ENCODE results near the gene CDH4. TPM values are rescaled to one million over a fixed set of nuclear protein-coding genes. Genes with fewer than 3 reads are reported as not detected.

Gene CDH4
- total and polyA plus RNA-seq, 2 of the 13 experiments (the other 11 are each of a cell fraction or from before 2014, with no cell fraction given): not detected

GRCh38 chr20:61951695-61952533 is 699.9 kb downstream of the CDH4 start (continued):
- TF ChIP-seq ZBTB37 (CRISPR knock-in tag; IDR thresholded peaks at IDR 0.05) (no peak), ZNF749 (CRISPR knock-in tag; IDR thresholded peaks at IDR 0.05; ENCODE audit: borderline replicate concordance) (peak; percentile 99)

DNA sequence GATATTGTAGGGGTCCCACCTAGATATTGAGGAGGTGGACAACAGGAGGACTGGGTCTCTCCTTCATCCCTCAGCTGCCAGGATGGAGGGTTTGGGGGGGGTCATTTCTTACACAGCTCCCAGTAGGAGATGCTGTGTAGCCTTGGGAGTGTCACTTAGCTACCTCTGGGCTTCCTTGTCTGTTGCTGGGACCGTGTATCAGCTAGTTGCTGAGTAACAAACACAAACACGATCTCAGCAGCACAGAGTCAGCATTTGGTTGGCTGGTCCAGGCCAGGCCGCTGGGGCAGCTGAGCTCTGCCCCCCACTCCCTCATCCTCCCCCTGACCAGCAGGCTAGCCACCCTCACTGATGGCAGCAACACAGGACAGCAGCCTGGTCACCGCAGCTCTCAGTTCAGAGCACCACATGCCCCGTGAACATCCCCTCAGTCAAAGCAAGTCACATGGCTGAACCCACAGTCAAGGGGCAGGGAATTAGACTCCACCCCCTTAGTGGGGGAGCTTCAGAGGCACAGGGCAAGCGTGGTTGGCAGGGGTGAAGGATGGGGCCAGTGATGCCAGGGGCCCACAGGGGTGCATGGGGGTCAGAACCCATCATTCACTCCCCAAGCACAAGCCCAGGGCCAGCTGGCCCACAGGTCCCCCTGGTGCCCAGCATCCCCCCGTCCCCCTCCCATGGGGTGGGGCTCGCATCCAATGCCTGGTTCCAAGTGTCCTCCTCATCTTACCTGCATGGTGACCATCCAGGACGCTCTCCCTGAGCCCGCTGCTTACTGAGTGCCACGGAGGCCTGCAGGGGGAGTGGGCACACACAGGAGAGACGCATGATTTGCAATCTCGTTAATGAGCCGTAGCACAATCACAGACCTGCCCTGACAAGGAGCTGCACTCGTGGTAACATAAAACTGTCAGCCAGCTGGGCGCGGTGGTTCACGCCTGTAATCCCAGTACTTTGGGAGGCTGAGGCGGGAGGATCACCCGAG is 701.3 kb downstream of the CDH4 start:
- intact Hi-C loops (cut with micrococcal nuclease; ENCODE audit: unreplicated experiment) (no loop called here), in situ Hi-C loops (cut with HindIII; ENCODE audit: extremely low pct_ligation_motif_present, low pct_unique_long_range_greater_than_20kb) (no loop called here)
- H4K20me1 ChIP-seq (ENCODE audit: insufficient read depth, low read length): peaks cover 14% of the 10 kb centered on the region; the same call in 1 of the 2 replicates
- H3K9me3 ChIP-seq (ENCODE audit: low read length): no peaks in the 10 kb centered on the region
- DNase-seq (ENCODE audit: low spot score) (no peak), FAIRE-seq (no peak), ATAC-seq (no peak)
- 60% methylated on average over 20 of the region's 20 CpGs for WGBS (ENCODE audit: low lambda C conversion rate)
- no peak overlapping the region for H3K9ac ChIP-seq (ENCODE audit: insufficient read depth, low read depth, low read length)
- no peaks in the 10 kb centered on the region for H3K79me2 ChIP-seq (ENCODE audit: insufficient read depth, low read length)
- no peak overlapping the region for H3K4me2 ChIP-seq (ENCODE audit: low read depth, low read length)
- BruUV-seq (replicated peaks): no TSS peak
- no peak overlapping the region for H3K4me3 ChIP-seq (replicated peaks in 1 of 3; ENCODE audit: insufficient read depth in 1 of 3, low read depth in 2 of 3, low read length in 3 of 3)
- CTCF ChIA-PET (ENCODE audit: low intra/inter-chr PET ratio, low total read pairs): no interaction called here
- no peak overlapping the region for H3K27ac ChIP-seq (ENCODE audit: extremely low read length, insufficient read depth, low read length)
- no peaks in the 10 kb centered on the region for H3K27me3 ChIP-seq (ENCODE audit: control insufficient read depth in 1 of 2, insufficient read depth in 2 of 2, low read length in 2 of 2)
- H2AFZ ChIP-seq (ENCODE audit: low read length): no peak overlapping the region
- POLR2A ChIA-PET: no interaction called here
- H3K36me3 ChIP-seq (replicated peaks in 1 of 2; ENCODE audit: control insufficient read depth in 1 of 2, insufficient read depth in 2 of 2, low read length in 2 of 2): no peaks in the 10 kb centered on the region
- H3K4me1 ChIP-seq (ENCODE audit: insufficient read depth, low read length): peaks cover 37% of the 10 kb centered on the region
- TF ChIP-seq RBAK (CRISPR knock-in tag; IDR thresholded peaks at IDR 0.05) (peak; percentile 86), ZNF546 (CRISPR knock-in tag; conservative IDR thresholded peaks at IDR 0.05) (no peak)

Data from HepG2 (cell line).